ENCODE data around the gene TRAM2. TPM values are rescaled to one million over a fixed set of nuclear protein-coding genes. Genes with fewer than 3 reads are reported as not detected.
A peak's percentile ranks its signal among the peaks of the same experiment; 100 is the strongest.

Gene TRAM2
- total and polyA plus RNA-seq, 2 of the 4 experiments (the other 2 are of a cell fraction): 77.2 to 95.7 TPM

DNA sequence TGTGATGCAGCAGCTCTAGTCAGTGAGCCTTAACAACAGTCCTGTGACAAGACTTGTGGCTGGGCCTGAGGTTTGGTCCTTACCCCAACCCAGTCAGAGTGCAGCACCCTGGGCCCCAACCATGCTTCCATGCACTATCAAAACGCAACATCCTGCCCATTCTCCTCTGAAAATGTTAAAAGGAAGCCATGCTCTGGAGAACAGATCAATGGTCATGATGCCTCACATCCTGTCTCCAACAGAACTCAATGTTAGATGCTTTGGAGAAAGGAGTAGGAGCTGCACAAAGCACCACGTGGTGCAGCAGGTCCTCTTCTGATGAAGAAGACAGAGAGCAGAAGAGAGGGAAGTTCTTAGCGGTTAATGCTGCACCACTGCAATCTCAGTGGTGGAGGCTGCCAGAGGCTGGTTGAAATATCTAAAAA lies 41.9 kb downstream of the TRAM2 start:
- Histone ChIP-seq H4K8ac (ENCODE audit: low read depth in 2 of 2, low read length in 2 of 2) (peak overlapping the region in 1 of 2 experiments; percentile 66; a peak in 2 of 4 replicates), H3K56ac (ENCODE audit: extremely low read depth, insufficient read depth, low read length) (no peak overlapping the region), H4K5ac (ENCODE audit: low read depth, low read length) (no peak overlapping the region), H3K18ac (ENCODE audit: low read depth, low read length) (no peak overlapping the region; the same call in 1 of the 2 replicates), H3K4me2 (ENCODE audit: low read depth, low read length) (no peak overlapping the region), H3K27ac (ENCODE audit: insufficient read depth, low read length) (peak overlapping the region; percentile 48), H3K27me3 (ENCODE audit: control insufficient read depth, insufficient read depth, low read length) (no peaks in the 10 kb centered on the region), H3K9ac (ENCODE audit: low read depth, low read length) (no peak overlapping the region), H3K9me3 (ENCODE audit: control insufficient read depth, insufficient read depth, low read length) (no peaks in the 10 kb centered on the region), H2BK15ac (ENCODE audit: low read depth, low read length) (peak overlapping the region; percentile 59; the same call in 2 of the 3 replicates), H4K20me1 (ENCODE audit: insufficient read depth, low read length) (0 out of 2 replicates have a peak, but pooled peaks cover 3% of the 10 kb centered on the region), H3K14ac (replicated peaks; ENCODE audit: low read depth, low read length) (peak overlapping the region; percentile 73), H2BK20ac (ENCODE audit: low read depth, low read length) (peak overlapping the region; percentile 62; the same call in 1 of the 2 replicates), H3K9me1 (ENCODE audit: insufficient read depth, low read length) (peaks cover 56% of the 10 kb centered on the region), H2AFZ (replicated peaks; ENCODE audit: low read length, poor library complexity) (no peak overlapping the region), H2AK9ac (replicated peaks; ENCODE audit: low read depth, low read length, poor library complexity) (no peak overlapping the region), H3K4me1 (ENCODE audit: control insufficient read depth, insufficient read depth, low read length) (peaks cover 40% of the 10 kb centered on the region), H4K91ac (ENCODE audit: insufficient read depth, low read depth, low read length) (peak overlapping the region; percentile 44), H3K4ac (ENCODE audit: low read depth, low read length) (peak overlapping the region; percentile 74), H3K79me1 (ENCODE audit: low read depth in 1 of 2, low read length in 2 of 2) (peaks cover 43 to 91% of the 10 kb centered on the region in 2 experiments), H3K4me3 (ENCODE audit: insufficient read depth, low read depth, low read length) (no peak overlapping the region), H2AK5ac (ENCODE audit: low read depth, low read length) (peak overlapping the region; percentile 87), H2BK120ac (ENCODE audit: low read depth, low read length) (peak overlapping the region; percentile 82), H3K36me3 (ENCODE audit: control insufficient read depth, insufficient read depth, low read length) (peaks cover 30% of the 10 kb centered on the region), H3K23ac (ENCODE audit: low read depth, low read length) (peak overlapping the region; percentile 73; the same call in 1 of the 2 replicates), H2BK5ac (ENCODE audit: low read depth, low read length, poor library complexity, severe bottlenecking) (peak overlapping the region; percentile 76)
- TF ChIP-seq POLR2A (IDR thresholded peaks at IDR 0.05; ENCODE audit: low read depth, low read length) (no peak), MAFK (IDR thresholded peaks at IDR 0.05; ENCODE audit: low read depth, low read length) (no peak), CEBPB (IDR thresholded peaks at IDR 0.05; ENCODE audit: low read depth, low read length) (no peak), CTCF (conservative IDR thresholded peaks at IDR 0.05; ENCODE audit: low read depth, low read length) (no peak), MAZ (IDR thresholded peaks at IDR 0.05; ENCODE audit: borderline replicate concordance, low read depth, low read length) (no peak), RAD21 (IDR thresholded peaks at IDR 0.05; ENCODE audit: low read length) (no peak), RCOR1 (IDR thresholded peaks at IDR 0.05; ENCODE audit: insufficient replicate concordance, low read length) (no peak)
- TF ChIP-seq, protein P1, sequence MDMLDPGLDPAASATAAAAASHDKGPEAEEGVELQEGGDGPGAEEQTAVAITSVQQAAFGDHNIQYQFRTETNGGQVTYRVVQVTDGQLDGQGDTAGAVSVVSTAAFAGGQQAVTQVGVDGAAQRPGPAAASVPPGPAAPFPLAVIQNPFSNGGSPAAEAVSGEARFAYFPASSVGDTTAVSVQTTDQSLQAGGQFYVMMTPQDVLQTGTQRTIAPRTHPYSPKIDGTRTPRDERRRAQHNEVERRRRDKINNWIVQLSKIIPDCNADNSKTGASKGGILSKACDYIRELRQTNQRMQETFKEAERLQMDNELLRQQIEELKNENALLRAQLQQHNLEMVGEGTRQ (IDR thresholded peaks at IDR 0.05; ENCODE audit: low read depth, low read length): no peak
- no peak for DNase-seq
- BruUV-seq (replicated peaks): no TSS peak
- CTCF ChIA-PET: no interaction called here
- in situ Hi-C loops (cut with MboI; ENCODE audit: low sequenced_read_pairs) (no loop called here), intact Hi-C loops (cut with micrococcal nuclease) (no loop called here), dilution Hi-C loops (cut with HindIII; ENCODE audit: low sequenced_read_pairs, unreplicated experiment) (no loop called here)
- 90% methylated on average over 2 of the region's 3 CpGs; no CpG with 5 or more reads in 1 of the 2 experiments for WGBS, 2 experiments (ENCODE audit: extremely low coverage in 2 of 2, insufficient read length in 1 of 2)
- POLR2A ChIA-PET (ENCODE audit: unreplicated experiment): no interaction called here
- no peak for ATAC-seq (ENCODE audit: low read depth)

Data from IMR-90 (cell line).